Prostate gland (tissue), 2 donors: ENCODE data around the gene FARS2. TPM values are rescaled to one million over a fixed set of nuclear protein-coding genes. Genes with fewer than 3 reads are reported as not detected.

Experiments used
- DNase-seq: peaks from one replicate; pipeline ENCODE4 v3.0.0-alpha.2; 2019; ENCODE audit warnings: low spot score
- H3K27ac ChIP-seq, 2 donors: fragments of 200-600 bp; sonication (generic); 2 replicates each; pipeline ENCODE4 v1.5.1; 2017 to 2019
- H3K27me3 ChIP-seq: fragments of 200-600 bp; sonication (generic); replicated peaks from 2 replicates; pipeline ENCODE4 v1.5.1; 2019; ENCODE audit not compliant: insufficient read depth
- H3K36me3 ChIP-seq, 2 donors: fragments of 200-600 bp; sonication (generic); 1 replicate in 1 of 2; 2 replicates in 1 of 2; pipeline versions ENCODE4 v1.5.1 to v1.8.1; 2017 to 2019
- H3K4me1 ChIP-seq: fragments of 200-600 bp; sonication (generic); replicated peaks from 2 replicates; pipeline ENCODE4 v1.5.1; 2019
- H3K4me3 ChIP-seq, 2 donors: fragments of 200-600 bp; sonication (generic); 2 replicates each; pipeline ENCODE4 v1.5.1; 2017 to 2019
- H3K9me3 ChIP-seq: fragments of 200-600 bp; sonication (generic); 2 replicates; pipeline ENCODE4 v1.5.1; 2017
- POLR2A ChIP-seq: fragments of 450-650 bp; IDR thresholded peaks from one replicate; pipeline ENCODE4 v1.6.1; 2016; ENCODE audit warnings: antibody characterized with exemption, mild to moderate bottlenecking
- POLR2AphosphoS5 ChIP-seq: sonication (generic); formaldehyde crosslinking; IDR thresholded peaks from one replicate; pipeline ENCODE4 v1.6.1; 2017; ENCODE audit warnings: antibody characterized with exemption
- WGBS: methylation state at CpG from one replicate; pipeline ENCODE4 v1.1.5; 2018; 5-methylcytosine and 5-hydroxymethylcytosine counted together
- intact Hi-C: fragments of 100-400 bp; cut with DNase I; formaldehyde crosslinking; loops from one replicate; pipeline ENCODE4 v1.14.2; 2022
- total RNA-seq, 2 donors: library from RNA; depleted of rRNA; stranded (reverse); fragments of >200 nt; gene quantifications; one replicate each; pipeline ENCODE4 v1.1.0, GENCODE V29; 2016
- TF ChIP-seq, protein P1 (sequence below), 4 experiments: fragments of 200-600 bp in 2 of 4; fragments of 450-650 bp in 2 of 4; sonication (generic) in 2 of 4; IDR thresholded peaks; 1 replicate in 3 of 4; 2 replicates in 1 of 4; pipeline ENCODE4 v1.5.1; 2016 to 2019; ENCODE audit warnings: antibody characterized with exemption in 4 of 4, mild to moderate bottlenecking in 2 of 4, moderate library complexity in 2 of 4

Gene FARS2
- total RNA-seq, 2 donors from 2014 or later: 11.6 to 19.5 TPM

DNA sequence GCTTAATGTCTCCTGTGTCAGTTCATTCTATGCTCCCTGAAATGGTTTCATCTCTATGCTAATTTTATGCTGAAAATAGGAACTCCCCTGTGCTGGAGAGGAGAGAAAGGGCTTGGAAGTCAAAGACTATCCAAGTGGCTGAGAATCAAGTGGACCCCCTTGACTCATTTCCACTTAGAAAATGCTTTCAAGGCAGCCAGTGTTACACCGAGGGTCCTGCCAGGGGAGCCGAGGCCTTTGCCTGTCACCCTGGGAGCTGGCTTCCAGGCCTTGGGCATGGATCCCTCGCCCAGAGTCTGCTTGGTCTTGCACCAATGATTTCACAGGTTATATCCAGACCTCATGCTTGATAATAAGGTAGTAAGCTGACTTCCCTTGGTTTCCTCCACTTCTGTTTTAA, 402.8 kb downstream of the FARS2 start:
- H3K9me3 ChIP-seq: no peaks in the 10 kb centered on the region
- 97% methylated on average over 3 of the region's 3 CpGs for WGBS
- intact Hi-C loops: no loop called here

DNA sequence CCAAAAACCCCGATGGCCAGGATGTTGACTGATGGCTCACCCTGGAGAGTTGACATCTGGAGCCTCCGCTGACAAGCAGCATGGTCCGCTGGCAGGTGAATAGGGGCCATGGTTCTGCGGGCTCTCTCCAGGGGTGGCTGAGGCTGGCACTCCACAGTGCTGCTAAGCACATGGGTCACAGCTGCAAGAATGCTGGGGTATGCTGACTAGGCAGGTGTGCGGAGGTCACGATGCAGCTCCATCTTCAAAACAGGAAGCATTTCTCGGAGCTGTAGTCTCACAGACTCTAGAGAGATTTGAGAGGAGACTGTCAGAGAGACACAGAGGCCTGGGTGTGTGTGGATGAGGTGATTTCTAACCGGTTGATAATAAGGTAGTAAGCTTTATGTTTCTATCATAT, 403.9 kb downstream of the FARS2 start:
- no peak for TF ChIP-seq POLR2A
- TF ChIP-seq, protein P1, sequence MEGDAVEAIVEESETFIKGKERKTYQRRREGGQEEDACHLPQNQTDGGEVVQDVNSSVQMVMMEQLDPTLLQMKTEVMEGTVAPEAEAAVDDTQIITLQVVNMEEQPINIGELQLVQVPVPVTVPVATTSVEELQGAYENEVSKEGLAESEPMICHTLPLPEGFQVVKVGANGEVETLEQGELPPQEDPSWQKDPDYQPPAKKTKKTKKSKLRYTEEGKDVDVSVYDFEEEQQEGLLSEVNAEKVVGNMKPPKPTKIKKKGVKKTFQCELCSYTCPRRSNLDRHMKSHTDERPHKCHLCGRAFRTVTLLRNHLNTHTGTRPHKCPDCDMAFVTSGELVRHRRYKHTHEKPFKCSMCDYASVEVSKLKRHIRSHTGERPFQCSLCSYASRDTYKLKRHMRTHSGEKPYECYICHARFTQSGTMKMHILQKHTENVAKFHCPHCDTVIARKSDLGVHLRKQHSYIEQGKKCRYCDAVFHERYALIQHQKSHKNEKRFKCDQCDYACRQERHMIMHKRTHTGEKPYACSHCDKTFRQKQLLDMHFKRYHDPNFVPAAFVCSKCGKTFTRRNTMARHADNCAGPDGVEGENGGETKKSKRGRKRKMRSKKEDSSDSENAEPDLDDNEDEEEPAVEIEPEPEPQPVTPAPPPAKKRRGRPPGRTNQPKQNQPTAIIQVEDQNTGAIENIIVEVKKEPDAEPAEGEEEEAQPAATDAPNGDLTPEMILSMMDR (IDR thresholded peaks at IDR 0.05): no peak
- TF ChIP-seq POLR2AphosphoS5: no peak
- no peaks in the 10 kb centered on the region for H3K4me1 ChIP-seq
- no peak overlapping the region for H3K27ac ChIP-seq
- intact Hi-C loops: no loop called here
- H3K4me3 ChIP-seq: no peak overlapping the region
- no peak for DNase-seq
- H3K27me3 ChIP-seq: no peaks in the 10 kb centered on the region
- H3K36me3 ChIP-seq: no peaks in the 10 kb centered on the region
- H3K9me3 ChIP-seq: no peaks in the 10 kb centered on the region
- 87% methylated on average over 8 of the region's 8 CpGs for WGBS

More for the DNA sequence above, 402.8 kb downstream of the FARS2 start:
- no peak for TF ChIP-seq POLR2AphosphoS5
- TF ChIP-seq, protein P1 (IDR thresholded peaks at IDR 0.05): no peak
- no peak for TF ChIP-seq POLR2A
- no peak overlapping the region for H3K27ac ChIP-seq
- H3K27me3 ChIP-seq: no peaks in the 10 kb centered on the region
- no peak for DNase-seq
- H3K4me3 ChIP-seq: no peak overlapping the region
- no peaks in the 10 kb centered on the region for H3K4me1 ChIP-seq
- H3K36me3 ChIP-seq: no peaks in the 10 kb centered on the region

DNA sequence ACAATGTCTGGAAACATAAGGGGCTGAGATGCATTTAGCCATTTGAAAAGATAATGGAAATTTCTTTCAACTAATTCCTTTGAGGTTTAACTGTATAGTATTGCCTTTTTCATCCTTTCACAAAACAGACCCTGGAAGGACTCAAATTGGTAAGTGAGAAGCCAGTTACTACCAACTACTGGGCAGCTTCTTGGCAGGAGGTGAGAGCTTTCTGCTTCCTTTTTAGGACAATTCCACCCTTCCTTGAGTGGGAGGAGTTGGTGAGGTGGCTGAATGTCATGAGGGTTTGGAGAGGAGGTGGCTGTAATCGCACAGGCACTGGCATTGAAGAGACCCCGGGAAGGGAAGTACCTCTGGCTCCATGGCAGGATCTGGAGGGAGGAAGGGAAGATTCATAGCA, 404.4 kb downstream of the FARS2 start:
- Histone ChIP-seq H3K4me1 (no peaks in the 10 kb centered on the region), H3K9me3 (no peaks in the 10 kb centered on the region), H3K4me3 (no peak overlapping the region), H3K36me3 (no peaks in the 10 kb centered on the region), H3K27me3 (no peaks in the 10 kb centered on the region), H3K27ac (no peak overlapping the region)
- TF ChIP-seq POLR2A (no peak), POLR2AphosphoS5 (no peak)
- TF ChIP-seq, protein P1 (IDR thresholded peaks at IDR 0.05): no peak
- no peak for DNase-seq
- 80% methylated on average over 2 of the region's 2 CpGs for WGBS
- intact Hi-C loops: no loop called here

- no peak overlapping the region for H3K4me3 ChIP-seq
- intact Hi-C loops: no loop called here
- no peak overlapping the region for H3K27ac ChIP-seq
- WGBS: 99% methylated on average over 7 of the region's 7 CpGs
- H3K9me3 ChIP-seq: no peaks in the 10 kb centered on the region
- no peaks in the 10 kb centered on the region for H3K4me1 ChIP-seq
- no peaks in the 10 kb centered on the region for H3K27me3 ChIP-seq
- DNase-seq: no peak
- no peaks in the 10 kb centered on the region for H3K36me3 ChIP-seq
- TF ChIP-seq POLR2A: no peak
These were observed 405.4 kb downstream of the FARS2 start for GRCh38 chr6:5666695-5667094.

DNA sequence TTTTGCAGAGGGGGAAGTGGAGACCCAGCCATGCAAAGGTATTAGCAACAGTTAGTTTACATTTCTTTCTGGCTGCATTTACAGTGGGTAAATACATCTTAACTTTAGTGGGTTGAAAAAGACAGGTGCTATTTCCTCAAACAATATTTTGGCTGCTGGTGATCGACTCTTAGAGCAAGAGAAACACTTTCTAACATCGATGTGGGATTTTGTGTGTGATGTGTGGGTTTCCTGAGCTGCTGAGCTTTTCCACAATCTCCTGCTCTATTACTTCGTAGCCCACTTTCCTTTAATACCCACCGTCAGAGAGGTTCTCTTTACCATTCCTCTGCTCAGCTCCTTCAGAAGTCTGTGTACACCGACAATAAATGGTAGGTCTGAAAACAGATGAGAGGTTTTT, 406.4 kb downstream of the FARS2 start:
- Histone ChIP-seq H3K9me3 (no peaks in the 10 kb centered on the region), H3K27me3 (no peaks in the 10 kb centered on the region), H3K4me3 (no peak overlapping the region), H3K27ac (no peak overlapping the region), H3K36me3 (no peaks in the 10 kb centered on the region), H3K4me1 (no peaks in the 10 kb centered on the region)
- 51% methylated on average over 5 of the region's 5 CpGs for WGBS
- intact Hi-C loops: no loop called here
- TF ChIP-seq POLR2A (no peak), POLR2AphosphoS5 (no peak)
- TF ChIP-seq, protein P1 (IDR thresholded peaks at IDR 0.05): no peak
- DNase-seq: no peak
